Measurements from ENCODE around the gene ATF6B.
"Not testable (repeated sequence)": the region's sequence is repeated elsewhere in the genome, so short reads cannot be mapped to it uniquely, and the experiment has no call there.

ATF6B gene

GRCh38 chr6:32070814-32071543 lies 57.1 kb downstream of the ATF6B start:
- no peak for FAIRE-seq
- DNase-seq (ENCODE audit: insufficient read length), result no peak
- TF ChIP-seq TAF1 (IDR thresholded peaks at IDR 0.05; ENCODE audit: borderline replicate concordance, low read depth, low read length) (no peak), POLR2AphosphoS5 (IDR thresholded peaks at IDR 0.05; ENCODE audit: low read depth, low read length) (no peak), POLR2A (IDR thresholded peaks at IDR 0.05; ENCODE audit: low read depth, low read length) (no peak)

- DNase-seq (ENCODE audit: insufficient read length), result no peak
- FAIRE-seq, result no peak
Measured at GRCh38 chr6:32069878-32070515, 58.0 kb downstream of the ATF6B start.

GRCh38 chr6:32069460-32069859 lies 58.6 kb downstream of the ATF6B start:
- no peak for TF ChIP-seq TAF1 (IDR thresholded peaks at IDR 0.05; ENCODE audit: borderline replicate concordance, low read depth, low read length)
- no peak for TF ChIP-seq POLR2A (IDR thresholded peaks at IDR 0.05; ENCODE audit: low read depth, low read length)
- no peak for TF ChIP-seq POLR2AphosphoS5 (IDR thresholded peaks at IDR 0.05; ENCODE audit: low read depth, low read length)
- DNase-seq (ENCODE audit: insufficient read length) (no peak), FAIRE-seq (no peak)

More at GRCh38 chr6:32069878-32070515, 58.0 kb downstream of the ATF6B start:
- TF ChIP-seq POLR2AphosphoS5 (IDR thresholded peaks at IDR 0.05; ENCODE audit: low read depth, low read length), result no peak

GRCh38 chr6:32068867-32069266 lies 59.2 kb downstream of the ATF6B start:
- no peak for FAIRE-seq
- TF ChIP-seq TAF1 (IDR thresholded peaks at IDR 0.05; ENCODE audit: borderline replicate concordance, low read depth, low read length) (no peak), POLR2A (IDR thresholded peaks at IDR 0.05; ENCODE audit: low read depth, low read length) (no peak), POLR2AphosphoS5 (IDR thresholded peaks at IDR 0.05; ENCODE audit: low read depth, low read length) (no peak)
- DNase-seq (ENCODE audit: insufficient read length), result no peak

- FAIRE-seq; DNase-seq (ENCODE audit: insufficient read length): not testable (repeated sequence)
Measured at GRCh38 chr6:32068315-32068714, 59.7 kb downstream of the ATF6B start.

GRCh38 chr6:32067521-32067920 lies 60.5 kb downstream of the ATF6B start:
- not testable (repeated sequence) for FAIRE-seq; DNase-seq (ENCODE audit: insufficient read length)

All from GM12892 (cell line).